CD4-positive, alpha-beta T cell treated with Interleukin-17A for 4 hours (primary cell): ENCODE measurements around the gene DAPL1.

Experiments used
- DNase-seq: peaks from one replicate; pipeline ENCODE4 v3.0.0-alpha.2; 2020; ENCODE audit warnings: mixed read lengths

DAPL1 gene

GRCh38 chr2:158795195-158795924 is at the start of gene DAPL1:
TSS of gene DAPL1 (plus strand) at chr2:158795317. CDS start at chr2:158795373, 56 bp downstream.
- DNase-seq, result no peak

GRCh38 chr2:158745866-158746382 is 49.2 kb upstream of the DAPL1 start:
- no peak for DNase-seq

GRCh38 chr2:158746488-158746887 is 48.6 kb upstream of the DAPL1 start:
- no peak for DNase-seq

GRCh38 chr2:158747281-158747680 is 47.8 kb upstream of the DAPL1 start:
- DNase-seq, result no peak

GRCh38 chr2:158748926-158749590 is 46.1 kb upstream of the DAPL1 start:
- no peak for DNase-seq

- no peak for DNase-seq
These were observed 44.5 kb upstream of the DAPL1 start for GRCh38 chr2:158750458-158751125.

- peak; percentile 29 for DNase-seq
These were observed 41.2 kb upstream of the DAPL1 start for GRCh38 chr2:158753641-158754611.

GRCh38 chr2:158755310-158756087 is 39.6 kb upstream of the DAPL1 start:
- no peak for DNase-seq

GRCh38 chr2:158756331-158756730 is 38.8 kb upstream of the DAPL1 start:
- DNase-seq, result no peak

GRCh38 chr2:158756976-158757375 is 38.1 kb upstream of the DAPL1 start:
- no peak for DNase-seq

GRCh38 chr2:158760887-158761286 is 34.2 kb upstream of the DAPL1 start:
- no peak for DNase-seq

GRCh38 chr2:158761621-158762020 is 33.5 kb upstream of the DAPL1 start:
- no peak for DNase-seq

GRCh38 chr2:158762336-158762735 is 32.8 kb upstream of the DAPL1 start:
- no peak for DNase-seq

- no peak for DNase-seq
These were observed 28.6 kb upstream of the DAPL1 start for GRCh38 chr2:158766524-158766923.

GRCh38 chr2:158772306-158773078 is 22.6 kb upstream of the DAPL1 start:
- no peak for DNase-seq

GRCh38 chr2:158773121-158773520 is 22.0 kb upstream of the DAPL1 start:
- no peak for DNase-seq

- DNase-seq, result no peak
These were observed 20.4 kb upstream of the DAPL1 start for GRCh38 chr2:158774681-158775080.

- DNase-seq, result no peak
These were observed 19.7 kb upstream of the DAPL1 start for GRCh38 chr2:158775273-158776027.

GRCh38 chr2:158776231-158776630 is 18.9 kb upstream of the DAPL1 start:
- DNase-seq, result no peak

- no peak for DNase-seq
These were observed 18.0 kb upstream of the DAPL1 start for GRCh38 chr2:158777077-158777476.
